ENCODE measurements around the gene CRELD2. TPM values are rescaled to one million over a fixed set of nuclear protein-coding genes. Genes with fewer than 3 reads are reported as not detected.

The CRELD2 gene
- total and polyA plus RNA-seq, 2 of the 13 experiments (the other 11 are each of a cell fraction or from before 2014, with no cell fraction given) = 17.2 to 44.7 TPM

DNA sequence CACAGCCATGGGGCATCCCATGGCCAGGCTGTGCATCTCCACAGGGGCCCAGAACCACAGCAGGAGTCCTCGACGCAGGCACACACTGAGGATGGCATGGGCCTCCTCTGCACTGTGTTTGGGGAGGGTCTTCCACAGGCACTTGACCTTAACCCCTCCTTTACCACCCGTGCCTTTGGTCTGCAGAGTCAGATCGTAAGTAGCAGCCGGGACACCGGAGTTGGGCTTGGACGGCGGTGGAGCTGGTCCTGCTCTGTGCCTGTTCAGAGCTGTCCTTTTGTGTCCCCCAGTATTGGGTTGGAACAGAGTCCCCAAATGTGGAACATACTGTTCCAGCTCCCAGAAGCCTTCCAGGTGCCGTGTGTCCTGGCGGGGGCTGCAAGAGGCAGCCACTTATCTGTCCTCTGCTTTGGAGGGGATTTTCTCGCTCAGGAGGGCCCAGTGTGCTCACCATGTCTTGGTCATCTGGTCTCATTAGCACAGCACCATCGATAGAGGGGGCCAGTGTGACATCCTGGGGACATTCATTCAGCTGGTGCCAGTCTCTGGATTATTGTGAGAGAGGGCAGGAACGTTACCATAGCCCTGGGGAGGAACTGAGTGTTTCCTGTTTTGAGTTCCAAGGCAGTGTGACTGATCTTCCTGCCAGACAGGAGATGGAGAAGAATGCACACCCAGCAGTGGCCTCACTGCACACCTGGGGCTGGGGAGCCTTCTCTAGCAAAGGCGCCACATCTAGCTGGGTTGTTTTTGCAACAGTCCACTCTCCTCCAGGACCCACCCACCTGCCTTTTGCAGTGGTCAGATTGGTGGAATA, 12.4 kb downstream of the CRELD2 start (continued):
- TF ChIP-seq ZUFSP (CRISPR knock-in tag; IDR thresholded peaks at IDR 0.05; ENCODE audit: borderline replicate concordance) (no peak), ZBTB40 (IDR thresholded peaks at IDR 0.05) (no peak), ZBTB40 (CRISPR knock-in tag; IDR thresholded peaks at IDR 0.05) (no peak), KDM5B (CRISPR knock-in tag; IDR thresholded peaks at IDR 0.05; ENCODE audit: borderline replicate concordance) (no peak), DDIT3 (CRISPR knock-in tag; IDR thresholded peaks at IDR 0.05) (no peak), ZNF224 (CRISPR knock-in tag; IDR thresholded peaks at IDR 0.05) (no peak), TAF15 (IDR thresholded peaks at IDR 0.05; ENCODE audit: low read depth, low read length, poor library complexity, severe bottlenecking) (no peak), ZNF788 (CRISPR knock-in tag; IDR thresholded peaks at IDR 0.05; ENCODE audit: borderline replicate concordance) (no peak), ZNF274 (CRISPR knock-in tag; IDR thresholded peaks at IDR 0.05) (0 out of 2 replicates have a peak, but pooled peaks have one; percentile 23), CBX2 (IDR thresholded peaks at IDR 0.05; ENCODE audit: low read depth, low read length) (no peak), CBX2 (CRISPR knock-in tag; IDR thresholded peaks at IDR 0.05; ENCODE audit: low read depth) (no peak), RCOR2 (CRISPR knock-in tag; IDR thresholded peaks at IDR 0.05) (0 out of 2 replicates have a peak, but pooled peaks have one; percentile 23), ZNF761 (CRISPR knock-in tag; conservative IDR thresholded peaks at IDR 0.05) (no peak), ZNF317 (CRISPR knock-in tag; IDR thresholded peaks at IDR 0.05) (no peak), NFIC (IDR thresholded peaks at IDR 0.05; ENCODE audit: low read length) (no peak), CHD2 (IDR thresholded peaks at IDR 0.05; ENCODE audit: low read depth, low read length) (no peak), ISL2 (CRISPR knock-in tag; IDR thresholded peaks at IDR 0.05) (no peak), ZNF549 (CRISPR knock-in tag; IDR thresholded peaks at IDR 0.05) (no peak)

All from HepG2 (cell line).